ENCODE results near the gene RHEX. TPM values are rescaled to one million over a fixed set of nuclear protein-coding genes. Genes with fewer than 3 reads are reported as not detected.

RHEX gene
- total and polyA plus RNA-seq, 2 of the 13 experiments (the other 11 are each of a cell fraction or from before 2014, with no cell fraction given): 1.4 to 2.7 TPM

DNA sequence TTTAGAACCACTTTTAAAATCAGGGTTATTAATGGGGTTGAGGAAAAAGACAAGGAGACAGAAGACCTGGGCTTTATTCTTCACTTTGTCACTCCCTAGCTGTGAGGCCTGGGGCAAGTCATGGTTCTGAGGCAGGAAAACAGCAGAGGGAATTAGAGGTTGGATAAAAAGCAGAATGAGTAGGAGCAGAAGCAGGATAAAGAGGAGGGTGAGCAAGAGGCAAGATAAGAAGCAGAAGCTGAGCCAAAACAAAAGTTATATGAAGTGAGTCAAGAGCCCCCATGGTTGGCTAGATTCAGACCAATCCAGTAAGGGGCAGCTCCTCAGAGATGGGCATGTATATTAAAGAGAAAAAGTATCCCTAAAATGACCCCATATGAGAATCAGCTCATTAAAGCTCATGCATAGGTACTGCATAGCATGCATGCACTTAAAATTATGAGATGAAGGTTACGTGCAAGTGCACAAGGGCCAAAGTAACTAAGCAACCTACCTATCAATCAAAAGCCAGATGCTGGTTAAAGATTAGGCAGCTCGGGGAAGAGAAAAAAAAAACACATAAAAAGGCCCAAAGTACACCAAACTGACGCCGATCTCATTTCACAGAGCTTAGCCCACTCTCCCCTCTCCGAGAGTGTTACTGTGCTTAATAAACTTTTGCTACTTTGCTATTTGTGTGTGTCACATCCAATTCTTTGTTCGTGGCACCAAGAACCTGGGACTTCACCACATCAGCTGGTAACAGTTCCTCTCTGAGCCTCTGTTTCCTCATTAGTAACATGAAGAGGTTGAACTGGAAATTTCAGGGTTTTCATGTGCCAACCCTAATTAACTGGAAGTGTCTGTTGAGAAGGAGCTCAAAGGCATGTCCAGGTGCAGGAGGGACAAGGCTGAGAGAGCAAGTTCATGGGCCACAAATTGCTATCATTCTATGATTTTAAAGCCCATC, 62.0 kb downstream of the RHEX start (continued):
- TF ChIP-seq, protein P1, sequence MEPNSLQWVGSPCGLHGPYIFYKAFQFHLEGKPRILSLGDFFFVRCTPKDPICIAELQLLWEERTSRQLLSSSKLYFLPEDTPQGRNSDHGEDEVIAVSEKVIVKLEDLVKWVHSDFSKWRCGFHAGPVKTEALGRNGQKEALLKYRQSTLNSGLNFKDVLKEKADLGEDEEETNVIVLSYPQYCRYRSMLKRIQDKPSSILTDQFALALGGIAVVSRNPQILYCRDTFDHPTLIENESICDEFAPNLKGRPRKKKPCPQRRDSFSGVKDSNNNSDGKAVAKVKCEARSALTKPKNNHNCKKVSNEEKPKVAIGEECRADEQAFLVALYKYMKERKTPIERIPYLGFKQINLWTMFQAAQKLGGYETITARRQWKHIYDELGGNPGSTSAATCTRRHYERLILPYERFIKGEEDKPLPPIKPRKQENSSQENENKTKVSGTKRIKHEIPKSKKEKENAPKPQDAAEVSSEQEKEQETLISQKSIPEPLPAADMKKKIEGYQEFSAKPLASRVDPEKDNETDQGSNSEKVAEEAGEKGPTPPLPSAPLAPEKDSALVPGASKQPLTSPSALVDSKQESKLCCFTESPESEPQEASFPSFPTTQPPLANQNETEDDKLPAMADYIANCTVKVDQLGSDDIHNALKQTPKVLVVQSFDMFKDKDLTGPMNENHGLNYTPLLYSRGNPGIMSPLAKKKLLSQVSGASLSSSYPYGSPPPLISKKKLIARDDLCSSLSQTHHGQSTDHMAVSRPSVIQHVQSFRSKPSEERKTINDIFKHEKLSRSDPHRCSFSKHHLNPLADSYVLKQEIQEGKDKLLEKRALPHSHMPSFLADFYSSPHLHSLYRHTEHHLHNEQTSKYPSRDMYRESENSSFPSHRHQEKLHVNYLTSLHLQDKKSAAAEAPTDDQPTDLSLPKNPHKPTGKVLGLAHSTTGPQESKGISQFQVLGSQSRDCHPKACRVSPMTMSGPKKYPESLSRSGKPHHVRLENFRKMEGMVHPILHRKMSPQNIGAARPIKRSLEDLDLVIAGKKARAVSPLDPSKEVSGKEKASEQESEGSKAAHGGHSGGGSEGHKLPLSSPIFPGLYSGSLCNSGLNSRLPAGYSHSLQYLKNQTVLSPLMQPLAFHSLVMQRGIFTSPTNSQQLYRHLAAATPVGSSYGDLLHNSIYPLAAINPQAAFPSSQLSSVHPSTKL (CRISPR knock-in tag; IDR thresholded peaks at IDR 0.05): no peak
- TF ChIP-seq ZNF350 (CRISPR knock-in tag; IDR thresholded peaks at IDR 0.05; ENCODE audit: borderline replicate concordance, low read depth) (no peak), ZSCAN31 (CRISPR knock-in tag; IDR thresholded peaks at IDR 0.05; ENCODE audit: low read depth) (no peak), ZNF75D (CRISPR knock-in tag; IDR thresholded peaks at IDR 0.05; ENCODE audit: borderline replicate concordance) (no peak), HOXA9 (CRISPR knock-in tag; IDR thresholded peaks at IDR 0.05; ENCODE audit: borderline replicate concordance) (no peak), PHF8 (CRISPR knock-in tag; IDR thresholded peaks at IDR 0.05) (no peak), RARG (CRISPR knock-in tag; IDR thresholded peaks at IDR 0.05; ENCODE audit: low read depth) (no peak), YEATS4 (CRISPR knock-in tag; IDR thresholded peaks at IDR 0.05; ENCODE audit: borderline replicate concordance) (peak; percentile 25; the same call in 1 of the 2 replicates), ZNF724P (CRISPR knock-in tag; IDR thresholded peaks at IDR 0.05; ENCODE audit: borderline replicate concordance) (no peak), RBM22 (optimal IDR thresholded peaks at IDR 0.05; ENCODE audit: low read length) (no peak), SKI (IDR thresholded peaks at IDR 0.05; ENCODE audit: partially characterized antibody) (no peak), ZNF101 (CRISPR knock-in tag; IDR thresholded peaks at IDR 0.05; ENCODE audit: borderline replicate concordance, low read depth) (no peak), SIN3B (IDR thresholded peaks at IDR 0.05; ENCODE audit: low read length) (no peak)
- TF ChIP-seq, protein P2, sequence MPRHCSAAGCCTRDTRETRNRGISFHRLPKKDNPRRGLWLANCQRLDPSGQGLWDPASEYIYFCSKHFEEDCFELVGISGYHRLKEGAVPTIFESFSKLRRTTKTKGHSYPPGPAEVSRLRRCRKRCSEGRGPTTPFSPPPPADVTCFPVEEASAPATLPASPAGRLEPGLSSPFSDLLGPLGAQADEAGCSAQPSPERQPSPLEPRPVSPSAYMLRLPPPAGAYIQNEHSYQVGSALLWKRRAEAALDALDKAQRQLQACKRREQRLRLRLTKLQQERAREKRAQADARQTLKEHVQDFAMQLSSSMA (CRISPR knock-in tag; IDR thresholded peaks at IDR 0.05): no peak
- TF ChIP-seq, protein P3, sequence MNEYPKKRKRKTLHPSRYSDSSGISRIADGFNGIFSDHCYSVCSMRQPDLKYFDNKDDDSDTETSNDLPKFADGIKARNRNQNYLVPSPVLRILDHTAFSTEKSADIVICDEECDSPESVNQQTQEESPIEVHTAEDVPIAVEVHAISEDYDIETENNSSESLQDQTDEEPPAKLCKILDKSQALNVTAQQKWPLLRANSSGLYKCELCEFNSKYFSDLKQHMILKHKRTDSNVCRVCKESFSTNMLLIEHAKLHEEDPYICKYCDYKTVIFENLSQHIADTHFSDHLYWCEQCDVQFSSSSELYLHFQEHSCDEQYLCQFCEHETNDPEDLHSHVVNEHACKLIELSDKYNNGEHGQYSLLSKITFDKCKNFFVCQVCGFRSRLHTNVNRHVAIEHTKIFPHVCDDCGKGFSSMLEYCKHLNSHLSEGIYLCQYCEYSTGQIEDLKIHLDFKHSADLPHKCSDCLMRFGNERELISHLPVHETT (CRISPR knock-in tag; conservative IDR thresholded peaks at IDR 0.05): no peak
- TF ChIP-seq, protein P4, sequence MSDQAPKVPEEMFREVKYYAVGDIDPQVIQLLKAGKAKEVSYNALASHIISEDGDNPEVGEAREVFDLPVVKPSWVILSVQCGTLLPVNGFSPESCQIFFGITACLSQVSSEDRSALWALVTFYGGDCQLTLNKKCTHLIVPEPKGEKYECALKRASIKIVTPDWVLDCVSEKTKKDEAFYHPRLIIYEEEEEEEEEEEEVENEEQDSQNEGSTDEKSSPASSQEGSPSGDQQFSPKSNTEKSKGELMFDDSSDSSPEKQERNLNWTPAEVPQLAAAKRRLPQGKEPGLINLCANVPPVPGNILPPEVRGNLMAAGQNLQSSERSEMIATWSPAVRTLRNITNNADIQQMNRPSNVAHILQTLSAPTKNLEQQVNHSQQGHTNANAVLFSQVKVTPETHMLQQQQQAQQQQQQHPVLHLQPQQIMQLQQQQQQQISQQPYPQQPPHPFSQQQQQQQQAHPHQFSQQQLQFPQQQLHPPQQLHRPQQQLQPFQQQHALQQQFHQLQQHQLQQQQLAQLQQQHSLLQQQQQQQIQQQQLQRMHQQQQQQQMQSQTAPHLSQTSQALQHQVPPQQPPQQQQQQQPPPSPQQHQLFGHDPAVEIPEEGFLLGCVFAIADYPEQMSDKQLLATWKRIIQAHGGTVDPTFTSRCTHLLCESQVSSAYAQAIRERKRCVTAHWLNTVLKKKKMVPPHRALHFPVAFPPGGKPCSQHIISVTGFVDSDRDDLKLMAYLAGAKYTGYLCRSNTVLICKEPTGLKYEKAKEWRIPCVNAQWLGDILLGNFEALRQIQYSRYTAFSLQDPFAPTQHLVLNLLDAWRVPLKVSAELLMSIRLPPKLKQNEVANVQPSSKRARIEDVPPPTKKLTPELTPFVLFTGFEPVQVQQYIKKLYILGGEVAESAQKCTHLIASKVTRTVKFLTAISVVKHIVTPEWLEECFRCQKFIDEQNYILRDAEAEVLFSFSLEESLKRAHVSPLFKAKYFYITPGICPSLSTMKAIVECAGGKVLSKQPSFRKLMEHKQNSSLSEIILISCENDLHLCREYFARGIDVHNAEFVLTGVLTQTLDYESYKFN (CRISPR knock-in tag; conservative IDR thresholded peaks at IDR 0.05): peak; percentile 74
- TF ChIP-seq, protein P5, sequence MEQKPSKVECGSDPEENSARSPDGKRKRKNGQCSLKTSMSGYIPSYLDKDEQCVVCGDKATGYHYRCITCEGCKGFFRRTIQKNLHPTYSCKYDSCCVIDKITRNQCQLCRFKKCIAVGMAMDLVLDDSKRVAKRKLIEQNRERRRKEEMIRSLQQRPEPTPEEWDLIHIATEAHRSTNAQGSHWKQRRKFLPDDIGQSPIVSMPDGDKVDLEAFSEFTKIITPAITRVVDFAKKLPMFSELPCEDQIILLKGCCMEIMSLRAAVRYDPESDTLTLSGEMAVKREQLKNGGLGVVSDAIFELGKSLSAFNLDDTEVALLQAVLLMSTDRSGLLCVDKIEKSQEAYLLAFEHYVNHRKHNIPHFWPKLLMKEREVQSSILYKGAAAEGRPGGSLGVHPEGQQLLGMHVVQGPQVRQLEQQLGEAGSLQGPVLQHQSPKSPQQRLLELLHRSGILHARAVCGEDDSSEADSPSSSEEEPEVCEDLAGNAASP (CRISPR knock-in tag; IDR thresholded peaks at IDR 0.05; ENCODE audit: borderline replicate concordance): no peak

All from HepG2 (cell line).